HepG2 (cell line): Measurements from ENCODE around the gene ABCC10. TPM values are rescaled to one million over a fixed set of nuclear protein-coding genes. Genes with fewer than 3 reads are reported as not detected.

Experiments
- CBX2 ChIP-seq, 2 experiments: fragments of 200-600 bp in 1 of 2; sonication (generic); formaldehyde crosslinking in 1 of 2; IDR thresholded peaks; 2 replicates each; pipeline versions ENCODE4 v1.7.0 to v1.8.1; 2018 to 2022; ENCODE audit warnings: low read depth in 2 of 2, low read length in 1 of 2, mild to moderate bottlenecking in 1 of 2, missing genetic modification reagents in 1 of 2
- CREM ChIP-seq, 2 experiments: sonication (generic) in 1 of 2; formaldehyde crosslinking in 1 of 2; IDR thresholded peaks; 2 replicates each; pipeline versions ENCODE4 v1.4.0 to v1.6.1; 2016 to 2020; ENCODE audit warnings: antibody characterized with exemption in 1 of 2, mild to moderate bottlenecking in 1 of 2, missing genetic modification reagents in 1 of 2
- FIP1L1 ChIP-seq: fragments of 200-400 bp; formaldehyde crosslinking; IDR thresholded peaks from 2 replicates; pipeline ENCODE4 v1.6.1; 2018; ENCODE audit warnings: low read depth, mild to moderate bottlenecking, low read length, moderate library complexity, borderline replicate concordance; ENCODE audit not compliant: insufficient read depth
- FOXJ3 ChIP-seq: sonication (generic); formaldehyde crosslinking; IDR thresholded peaks from 2 replicates; pipeline ENCODE4 v1.4.0; 2020; ENCODE audit warnings: missing genetic modification reagents, mild to moderate bottlenecking, borderline replicate concordance
- MEIS1 ChIP-seq: sonication (generic); formaldehyde crosslinking; IDR thresholded peaks from 2 replicates; pipeline ENCODE4 v1.9.0; 2021; ENCODE audit warnings: mild to moderate bottlenecking, missing genetic modification reagents, moderate library complexity, borderline replicate concordance
- SRF ChIP-seq: IDR thresholded peaks from 2 replicates; pipeline ENCODE4 v1.6.1; 2011; ENCODE audit warnings: mild to moderate bottlenecking, low read depth, low read length, moderate library complexity
- TAF15 ChIP-seq: fragments of 200-400 bp; formaldehyde crosslinking; IDR thresholded peaks from one replicate; pipeline ENCODE4 v1.6.1; 2018; ENCODE audit warnings: mild to moderate bottlenecking, low read depth, low read length; ENCODE audit not compliant: poor library complexity, severe bottlenecking
- TEAD3 ChIP-seq: optimal IDR thresholded peaks from 2 replicates; pipeline ENCODE3; 2016; ENCODE audit warnings: borderline replicate concordance
- THYN1 ChIP-seq: sonication (generic); formaldehyde crosslinking; IDR thresholded peaks from 2 replicates; pipeline ENCODE4 v1.8.1; 2023; ENCODE audit warnings: low read depth, mild to moderate bottlenecking, moderate library complexity, missing genetic modification reagents, borderline replicate concordance
- ZNF12 ChIP-seq: sonication (generic); formaldehyde crosslinking; IDR thresholded peaks from 2 replicates; pipeline ENCODE4 v1.5.0; 2020; ENCODE audit warnings: missing genetic modification reagents
- ZNF232 ChIP-seq: sonication (generic); formaldehyde crosslinking; IDR thresholded peaks from 2 replicates; pipeline ENCODE4 v1.4.0; 2020; ENCODE audit warnings: missing genetic modification reagents, borderline replicate concordance
- ZNF296 ChIP-seq: sonication (generic); formaldehyde crosslinking; conservative IDR thresholded peaks from 2 replicates; pipeline ENCODE4 v1.5.0; 2020; ENCODE audit warnings: mild to moderate bottlenecking, missing genetic modification reagents
- ZNF484 ChIP-seq: sonication (generic); formaldehyde crosslinking; IDR thresholded peaks from 2 replicates; pipeline ENCODE4 v1.5.1; 2020; ENCODE audit warnings: mild to moderate bottlenecking, low read depth, missing genetic modification reagents, borderline replicate concordance
- ZNF556 ChIP-seq: sonication (generic); formaldehyde crosslinking; IDR thresholded peaks from 2 replicates; pipeline ENCODE4 v1.4.0; 2020; ENCODE audit warnings: mild to moderate bottlenecking, missing genetic modification reagents, borderline replicate concordance
- ZNF589 ChIP-seq: sonication (generic); formaldehyde crosslinking; conservative IDR thresholded peaks from 2 replicates; pipeline ENCODE4 v1.8.0; 2022; ENCODE audit warnings: mild to moderate bottlenecking, moderate library complexity, missing genetic modification reagents
- polyA plus RNA-seq, 8 experiments: library from polyadenylated mRNA; depleted of rRNA in 3 of 8; stranded (reverse) in 7 of 8; unstranded in 1 of 8; fragments of >200 nt; fragmentation: Illumina TruSeq in 4 of 8; extraction: Trizol in 4 of 8; gene quantifications; 2 replicates each; pipeline versions ENCODE4 v1.2.1 to v1.2.3, GENCODE V29; 2011 to 2016; ENCODE audit warnings: low read depth in 4 of 8, missing spikeins in 1 of 8, mixed read lengths in 1 of 8; ENCODE audit not compliant: insufficient read depth in 1 of 8
- total RNA-seq, 5 experiments: library from RNA; depleted of rRNA; stranded (reverse); fragments of >200 nt; fragmentation: Illumina TruSeq; extraction: Trizol; gene quantifications; 2 replicates each; pipeline ENCODE4 v1.2.3, GENCODE V29; 2016; ENCODE audit warnings: low read depth in 1 of 5
- TF ChIP-seq, protein P1 (sequence below): sonication (generic); formaldehyde crosslinking; IDR thresholded peaks from 2 replicates; pipeline ENCODE4 v1.8.1; 2022; ENCODE audit warnings: mild to moderate bottlenecking, missing genetic modification reagents
- TF ChIP-seq, protein P2 (sequence below): IDR thresholded peaks from 2 replicates; pipeline ENCODE4 v1.6.1; 2016; ENCODE audit warnings: low read depth

Gene ABCC10
- total and polyA plus RNA-seq, 2 of the 13 experiments (the other 11 are each of a cell fraction or from before 2014, with no cell fraction given), result 16.0 to 24.3 TPM

DNA sequence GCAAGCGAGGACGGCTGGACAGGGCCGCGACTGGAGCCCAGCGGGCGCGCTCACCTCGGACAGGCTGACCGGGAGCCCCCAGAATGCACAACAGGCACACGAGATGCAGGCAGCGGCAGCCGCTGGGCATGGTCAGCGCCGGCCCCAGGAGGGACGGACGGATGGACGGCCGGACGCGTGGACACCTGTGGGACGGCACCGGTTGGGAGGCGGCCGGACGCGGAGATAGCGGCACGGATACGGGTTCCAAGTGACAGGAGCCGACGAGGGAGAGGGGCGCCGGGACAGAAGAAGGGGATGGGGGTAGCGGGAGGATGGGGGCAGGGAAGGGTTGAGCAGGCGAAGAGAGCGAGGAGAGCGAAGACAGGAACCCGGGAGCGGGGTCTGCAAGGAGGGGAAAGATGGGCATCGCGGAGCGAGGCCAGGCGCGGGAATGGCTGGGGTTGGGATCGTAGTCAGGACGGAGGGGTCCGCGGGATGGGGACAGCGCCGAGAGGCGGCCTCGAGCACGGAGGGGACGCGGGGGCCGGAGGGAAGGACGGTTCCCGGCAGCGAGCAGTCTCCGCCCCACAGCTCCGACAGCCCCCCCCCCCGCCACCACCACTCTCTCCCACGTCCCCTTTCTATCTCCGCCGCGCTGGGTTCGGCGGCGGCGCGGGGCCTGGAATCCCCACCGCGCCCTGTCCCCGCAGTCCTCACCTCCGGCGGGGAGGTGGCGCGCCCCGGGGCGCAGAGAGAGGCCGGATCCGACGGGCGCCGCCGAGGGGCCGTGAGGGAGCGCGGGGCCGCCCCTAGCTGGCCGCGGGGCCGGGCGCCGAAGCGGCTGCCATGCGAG, 27.6 kb downstream of the ABCC10 start (continued):
- TF ChIP-seq FIP1L1, result no peak
- TF ChIP-seq ZNF296, result peak; percentile 96
- no peak for TF ChIP-seq ZNF556
- TF ChIP-seq THYN1, result no peak
- TF ChIP-seq, protein P1, sequence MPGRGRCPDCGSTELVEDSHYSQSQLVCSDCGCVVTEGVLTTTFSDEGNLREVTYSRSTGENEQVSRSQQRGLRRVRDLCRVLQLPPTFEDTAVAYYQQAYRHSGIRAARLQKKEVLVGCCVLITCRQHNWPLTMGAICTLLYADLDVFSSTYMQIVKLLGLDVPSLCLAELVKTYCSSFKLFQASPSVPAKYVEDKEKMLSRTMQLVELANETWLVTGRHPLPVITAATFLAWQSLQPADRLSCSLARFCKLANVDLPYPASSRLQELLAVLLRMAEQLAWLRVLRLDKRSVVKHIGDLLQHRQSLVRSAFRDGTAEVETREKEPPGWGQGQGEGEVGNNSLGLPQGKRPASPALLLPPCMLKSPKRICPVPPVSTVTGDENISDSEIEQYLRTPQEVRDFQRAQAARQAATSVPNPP (CRISPR knock-in tag), result no peak
- TF ChIP-seq SRF, result no peak
- no peak for TF ChIP-seq CREM (IDR thresholded peaks at IDR 0.05)
- no peak for TF ChIP-seq CREM (CRISPR knock-in tag; IDR thresholded peaks at IDR 0.05)
- TF ChIP-seq FOXJ3 (CRISPR knock-in tag), result no peak
- TF ChIP-seq MEIS1 (CRISPR knock-in tag), result no peak; the same call in 1 of the 2 replicates
- TF ChIP-seq ZNF484 (CRISPR knock-in tag), result no peak
- TF ChIP-seq ZNF589 (CRISPR knock-in tag), result peak; percentile 48
- TF ChIP-seq ZNF12, result no peak
- peak; percentile 80 for TF ChIP-seq TAF15
- TF ChIP-seq TEAD3 (CRISPR knock-in tag), result peak; percentile 71
- no peak for TF ChIP-seq CBX2 (IDR thresholded peaks at IDR 0.05; ENCODE audit: low read depth, low read length)
- peak; percentile 43 for TF ChIP-seq CBX2 (CRISPR knock-in tag; IDR thresholded peaks at IDR 0.05; ENCODE audit: low read depth)
- TF ChIP-seq, protein P2, sequence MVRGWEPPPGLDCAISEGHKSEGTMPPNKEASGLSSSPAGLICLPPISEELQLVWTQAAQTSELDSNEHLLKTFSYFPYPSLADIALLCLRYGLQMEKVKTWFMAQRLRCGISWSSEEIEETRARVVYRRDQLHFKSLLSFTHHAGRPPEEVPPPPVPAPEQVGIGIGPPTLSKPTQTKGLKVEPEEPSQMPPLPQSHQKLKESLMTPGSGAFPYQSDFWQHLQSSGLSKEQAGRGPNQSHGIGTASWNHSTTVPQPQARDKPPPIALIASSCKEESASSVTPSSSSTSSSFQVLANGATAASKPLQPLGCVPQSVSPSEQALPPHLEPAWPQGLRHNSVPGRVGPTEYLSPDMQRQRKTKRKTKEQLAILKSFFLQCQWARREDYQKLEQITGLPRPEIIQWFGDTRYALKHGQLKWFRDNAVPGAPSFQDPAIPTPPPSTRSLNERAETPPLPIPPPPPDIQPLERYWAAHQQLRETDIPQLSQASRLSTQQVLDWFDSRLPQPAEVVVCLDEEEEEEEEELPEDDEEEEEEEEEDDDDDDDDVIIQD (CRISPR knock-in tag), result no peak
- TF ChIP-seq ZNF232, result no peak
